GM21786 (cell line): Measurements from ENCODE around the gene MCM3AP.
"Not testable (repeated sequence)": the region's sequence is repeated elsewhere in the genome, so short reads cannot be mapped to it uniquely, and the experiment has no call there.

Experiments used
- ATAC-seq: cut with Tn5 transposase; IDR thresholded peaks from one replicate; pipeline ENCODE4 v1.9.1; 2021; ENCODE audit not compliant: unreplicated experiment

Gene MCM3AP

DNA sequence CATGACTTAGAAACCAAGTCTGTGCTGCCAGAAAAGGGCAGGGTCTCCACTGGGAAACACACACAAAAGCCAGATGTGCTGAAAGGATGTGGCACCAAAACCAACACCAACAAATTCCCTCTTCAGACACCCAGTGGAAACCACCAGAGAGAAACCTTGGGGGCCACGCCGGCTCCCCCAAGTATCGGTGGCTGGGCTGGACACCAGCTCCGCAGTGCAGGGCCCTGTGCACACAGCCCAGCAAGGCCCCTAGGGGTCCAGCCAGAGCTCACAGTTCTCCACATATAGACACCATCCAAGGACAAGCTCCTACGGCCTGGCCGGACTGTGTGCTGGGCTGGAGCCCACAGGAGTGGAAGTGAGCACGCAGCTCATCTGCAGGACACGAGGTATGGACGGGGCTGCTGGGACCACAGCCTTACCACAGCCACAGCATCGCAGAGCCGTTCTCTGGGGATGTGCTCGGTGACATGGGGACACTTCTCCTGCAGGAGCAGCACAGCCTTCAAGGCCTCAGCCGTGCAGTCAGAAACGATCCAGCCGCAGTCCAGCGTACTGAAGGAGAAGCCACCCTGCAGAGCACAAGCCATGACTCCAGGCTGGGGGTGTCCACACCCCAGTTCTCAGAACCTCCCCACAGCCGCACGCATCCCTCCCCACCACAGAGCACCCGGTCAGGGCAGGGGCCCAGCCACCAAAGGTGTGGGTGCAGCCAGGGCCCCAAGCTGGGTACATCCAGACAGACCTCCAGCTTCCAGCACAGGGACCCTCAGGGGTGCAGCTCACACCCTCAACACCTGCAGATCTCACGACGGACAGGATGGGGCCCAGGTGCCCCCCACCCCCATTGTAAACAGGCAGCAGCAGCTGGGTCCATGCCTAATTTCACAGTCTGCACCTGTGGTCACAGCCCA, 78.1 kb downstream of the MCM3AP start:
- ATAC-seq: no peak

DNA sequence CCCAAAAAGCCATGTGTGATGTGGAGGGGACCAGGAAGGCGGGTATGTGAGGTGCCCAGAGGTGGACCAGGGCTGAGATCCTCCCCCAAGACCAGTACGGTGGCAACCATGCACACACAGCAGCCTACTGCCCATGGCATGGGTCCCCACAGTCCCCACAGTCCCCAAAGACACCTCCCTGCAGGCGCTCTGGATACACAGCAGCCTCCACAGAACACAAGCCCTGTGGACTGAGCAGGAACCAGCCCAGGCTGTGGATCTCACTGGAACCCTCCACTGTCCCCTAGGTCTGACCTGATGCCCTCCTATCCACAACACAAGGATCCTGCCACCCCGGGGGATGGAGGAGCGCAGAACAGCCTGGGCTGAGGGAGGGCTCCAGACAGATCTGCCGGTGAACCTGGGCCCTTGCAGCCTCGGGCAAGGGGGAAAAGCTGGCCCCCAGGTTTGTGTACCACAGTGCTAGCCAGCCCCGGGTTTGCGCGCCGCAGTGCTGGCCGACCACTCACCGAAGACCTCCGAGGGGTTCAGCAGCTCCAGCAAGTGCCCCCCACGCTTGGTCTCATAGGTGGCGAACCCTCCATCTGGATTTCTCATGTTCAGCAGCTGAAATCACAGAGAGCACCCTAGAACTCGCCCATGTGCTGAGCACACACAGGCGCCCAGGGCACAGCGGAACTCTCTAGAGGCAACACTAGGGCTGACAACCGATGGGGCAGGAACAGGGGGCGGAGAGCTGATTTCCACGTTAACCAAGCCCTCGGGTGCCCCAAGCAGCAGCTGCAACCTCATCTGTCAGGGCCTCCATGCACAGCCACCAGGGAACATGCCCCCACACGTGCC, 79.0 kb downstream of the MCM3AP start:
- no peak for ATAC-seq

DNA sequence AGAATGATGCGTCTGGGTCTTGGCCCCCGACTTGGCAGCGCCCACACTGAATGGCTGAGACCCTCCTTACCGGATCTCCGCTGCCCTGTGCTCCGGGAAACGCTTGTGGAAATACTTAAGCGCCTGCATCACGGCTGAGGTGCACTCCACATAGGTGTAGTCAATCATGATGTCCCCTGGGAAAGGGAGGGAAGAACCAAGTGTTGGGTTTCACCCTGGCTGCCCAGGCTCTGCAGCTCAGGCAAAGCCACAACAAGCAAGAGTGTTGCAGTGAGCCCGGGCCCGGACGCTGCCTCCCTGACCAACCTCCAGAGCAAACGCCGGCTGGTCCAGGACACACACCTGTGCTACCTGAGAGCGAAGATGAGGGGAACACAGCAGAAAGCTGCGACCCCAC, 79.6 kb downstream of the MCM3AP start:
- no peak for ATAC-seq

DNA sequence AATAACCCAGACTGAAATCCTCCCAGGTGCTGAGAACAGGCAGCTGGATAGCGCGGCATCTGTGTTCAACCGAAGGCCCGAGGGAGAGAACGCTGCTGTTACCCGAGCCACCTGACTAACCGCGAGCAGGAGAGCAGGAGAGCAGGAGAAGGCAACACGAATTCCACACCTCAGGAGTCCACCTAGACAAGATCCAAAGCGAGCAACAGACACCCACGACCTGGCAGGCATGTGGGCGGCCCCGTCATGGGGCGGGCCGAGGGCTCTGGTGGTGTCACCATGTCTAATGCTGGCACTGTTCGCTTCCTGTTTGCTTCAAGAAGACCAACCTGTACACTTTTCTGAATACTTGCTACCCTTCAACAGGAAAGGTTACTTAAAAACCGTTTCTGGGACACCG, 80.2 kb downstream of the MCM3AP start:
- ATAC-seq: no peak

DNA sequence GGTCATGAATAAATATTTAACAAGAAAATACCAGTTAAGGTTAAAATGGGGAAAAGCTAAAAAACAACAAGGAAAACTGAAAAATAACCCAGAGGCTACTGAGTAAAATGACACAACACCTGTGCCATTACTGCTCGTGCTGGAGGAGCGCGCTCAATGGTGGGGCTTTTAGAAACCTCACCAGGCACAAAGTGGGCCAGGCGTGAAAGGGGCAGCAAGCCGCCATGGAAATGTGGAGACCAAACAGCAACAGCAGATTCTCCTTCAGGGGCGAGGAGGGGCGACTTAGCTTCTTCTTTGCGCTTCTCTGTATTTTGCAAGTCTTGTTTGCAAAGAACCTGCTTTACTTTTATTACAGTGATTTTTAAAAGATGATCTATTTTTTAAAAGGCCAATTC, 82.2 kb downstream of the MCM3AP start:
- no peak for ATAC-seq

DNA sequence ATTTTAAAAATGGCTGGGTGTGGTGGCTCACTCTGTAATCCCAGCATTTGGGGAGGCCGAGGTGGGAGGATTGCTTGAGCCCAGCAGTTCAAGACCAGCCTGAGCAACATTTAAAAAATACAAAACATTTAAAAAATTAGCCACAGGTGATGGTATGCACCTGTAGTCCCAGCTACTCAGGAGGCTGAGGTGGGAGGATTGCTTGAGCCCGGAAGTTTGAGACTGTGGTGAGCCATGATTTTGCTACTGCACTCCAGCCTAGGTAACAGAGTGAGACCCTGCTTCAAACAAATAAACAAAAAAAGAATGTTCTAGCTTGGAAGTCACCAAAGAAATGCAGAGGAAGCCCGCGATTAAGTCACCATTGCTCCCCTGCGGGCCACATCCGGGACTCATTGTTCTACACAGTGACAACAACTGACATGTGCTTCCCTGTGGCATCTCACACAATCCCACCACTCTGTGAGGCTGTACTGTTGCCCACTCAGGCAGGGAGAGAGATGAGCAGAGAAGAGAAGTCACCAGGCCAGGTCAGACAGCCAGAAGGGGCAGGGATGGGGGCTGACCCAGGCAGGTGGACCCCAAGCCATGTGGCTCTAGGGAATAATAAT, 82.7 kb downstream of the MCM3AP start:
- no peak for ATAC-seq

DNA sequence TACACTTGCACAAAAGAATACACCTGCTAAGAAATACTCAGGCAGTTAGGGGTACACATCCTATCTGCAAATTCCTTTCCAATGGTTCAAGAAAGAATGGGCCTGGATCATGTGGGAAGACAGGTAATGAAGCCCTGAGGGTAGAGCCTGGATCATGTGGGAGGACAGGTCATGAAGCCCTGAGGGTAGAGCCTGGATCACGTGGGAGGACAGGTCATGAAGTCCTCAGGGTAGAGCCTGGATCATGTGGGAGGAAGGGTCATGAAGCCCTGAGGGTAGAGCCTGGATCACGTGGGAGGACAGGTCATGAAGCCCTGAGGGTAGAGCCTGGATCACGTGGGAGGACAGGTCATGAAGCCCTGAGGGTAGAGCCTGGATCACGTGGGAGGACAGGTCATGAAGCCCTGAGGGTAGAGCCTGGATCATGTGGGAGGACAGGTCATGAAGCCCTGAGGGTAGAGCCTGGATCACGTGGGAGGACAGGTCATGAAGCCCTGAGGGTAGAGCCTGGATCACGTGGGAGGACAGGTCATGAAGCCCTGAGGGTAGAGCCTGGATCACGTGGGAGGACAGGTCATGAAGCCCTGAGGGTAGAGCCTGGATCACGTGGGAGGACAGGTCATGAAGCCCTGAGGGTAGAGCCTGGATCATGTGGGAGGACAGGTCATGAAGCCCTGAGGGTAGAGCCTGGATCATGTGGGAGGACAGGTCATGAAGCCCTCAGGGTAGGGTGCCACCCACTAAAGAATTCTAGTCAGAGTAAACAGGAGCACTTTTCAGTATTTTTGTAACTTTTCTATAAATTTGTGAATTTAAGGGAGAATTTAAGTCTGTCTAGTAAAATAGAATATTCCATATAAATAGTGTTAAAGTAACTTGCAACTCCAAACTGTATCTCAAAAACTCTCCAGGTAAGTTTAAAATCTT, 84.3 kb downstream of the MCM3AP start:
- not testable (repeated sequence) for ATAC-seq

DNA sequence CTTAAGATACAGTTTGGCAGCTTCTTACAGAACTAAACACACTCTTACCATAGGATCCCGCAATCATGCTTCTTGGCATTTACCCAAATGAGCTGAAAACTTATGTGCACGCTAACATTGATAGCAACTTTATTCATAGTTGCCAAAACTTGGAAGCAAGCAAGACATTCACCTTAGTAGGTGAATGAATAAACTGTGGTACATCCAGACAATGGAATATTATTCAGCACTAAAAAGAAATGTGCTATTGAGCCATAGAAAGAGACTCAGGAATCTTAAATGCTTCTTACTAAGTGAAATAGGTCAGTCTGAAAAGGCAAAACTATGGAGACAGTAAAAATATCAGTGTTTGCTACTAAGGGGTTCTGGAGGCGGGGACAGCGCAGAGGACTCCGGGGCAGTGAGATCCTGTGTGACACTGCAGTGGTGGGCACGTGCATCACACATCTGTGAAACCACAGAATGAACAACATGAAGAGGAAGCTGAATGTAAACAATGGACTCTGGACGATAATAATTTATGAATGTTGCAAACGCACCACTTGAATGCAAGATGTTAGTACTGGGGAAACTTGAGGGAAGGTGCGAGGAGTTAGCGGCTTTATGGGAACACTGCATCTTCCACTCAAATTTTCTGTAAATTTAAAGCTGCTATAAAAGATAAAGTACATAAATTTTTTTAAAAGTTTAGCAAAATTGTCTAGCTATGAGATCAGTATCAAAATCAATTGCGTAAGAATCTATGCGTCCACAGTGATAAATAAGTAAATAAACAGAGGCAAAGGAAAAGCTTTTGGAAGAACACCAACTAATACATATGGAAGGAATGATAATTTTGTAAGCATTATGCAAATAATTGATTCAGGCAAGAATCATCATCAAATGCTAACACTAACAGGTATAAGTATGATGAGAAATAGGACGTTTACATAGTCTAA, 85.7 kb downstream of the MCM3AP start:
- ATAC-seq: no peak

DNA sequence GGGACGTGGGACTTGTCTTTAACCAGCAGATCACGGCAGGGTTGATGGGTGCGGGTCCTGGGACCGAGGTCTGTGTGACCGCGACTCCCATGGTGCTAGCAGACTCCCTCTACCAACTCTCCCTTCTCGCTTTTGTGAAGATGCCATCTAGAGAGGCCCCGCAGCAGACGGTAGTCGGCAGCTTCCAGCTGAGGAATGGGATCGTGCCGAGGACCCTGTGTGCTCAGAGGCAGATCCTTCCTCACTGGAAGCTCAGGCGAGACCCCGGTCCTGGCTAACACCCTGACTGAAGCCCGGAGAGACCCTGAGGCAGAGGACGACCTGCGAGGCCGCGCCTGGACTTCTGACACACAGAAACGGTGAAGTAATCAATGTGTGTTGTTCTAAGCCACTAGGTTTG, 88.7 kb downstream of the MCM3AP start:
- no peak for ATAC-seq

DNA sequence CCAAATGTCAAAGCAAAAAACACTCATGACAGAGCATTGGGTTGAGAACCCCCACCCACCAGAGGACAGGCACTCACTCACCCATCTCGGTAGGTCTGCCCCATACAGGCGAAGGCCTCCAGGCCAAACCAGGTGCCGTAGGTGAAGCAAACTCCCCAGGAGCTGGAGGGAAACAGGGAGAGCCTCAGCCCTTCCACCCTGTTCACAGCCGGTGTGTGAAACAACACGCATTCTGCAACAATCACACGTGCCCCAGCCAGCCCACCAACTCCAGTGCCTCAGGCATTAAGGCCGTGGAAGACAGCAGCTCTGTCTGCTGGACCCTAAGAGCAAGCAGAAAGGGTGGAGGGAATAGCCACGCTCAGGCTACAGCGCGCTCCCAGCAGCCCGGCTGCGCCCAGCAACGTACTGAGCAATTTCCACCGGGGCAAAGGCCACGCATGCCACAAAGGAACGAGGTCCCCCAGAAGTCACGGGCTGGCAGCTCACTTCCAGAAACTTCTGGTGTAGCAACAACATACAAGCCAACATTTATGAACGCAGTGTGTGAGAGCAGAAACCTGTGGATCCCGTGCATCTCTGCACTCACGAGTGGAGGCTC, 89.7 kb downstream of the MCM3AP start:
- no peak for ATAC-seq

DNA sequence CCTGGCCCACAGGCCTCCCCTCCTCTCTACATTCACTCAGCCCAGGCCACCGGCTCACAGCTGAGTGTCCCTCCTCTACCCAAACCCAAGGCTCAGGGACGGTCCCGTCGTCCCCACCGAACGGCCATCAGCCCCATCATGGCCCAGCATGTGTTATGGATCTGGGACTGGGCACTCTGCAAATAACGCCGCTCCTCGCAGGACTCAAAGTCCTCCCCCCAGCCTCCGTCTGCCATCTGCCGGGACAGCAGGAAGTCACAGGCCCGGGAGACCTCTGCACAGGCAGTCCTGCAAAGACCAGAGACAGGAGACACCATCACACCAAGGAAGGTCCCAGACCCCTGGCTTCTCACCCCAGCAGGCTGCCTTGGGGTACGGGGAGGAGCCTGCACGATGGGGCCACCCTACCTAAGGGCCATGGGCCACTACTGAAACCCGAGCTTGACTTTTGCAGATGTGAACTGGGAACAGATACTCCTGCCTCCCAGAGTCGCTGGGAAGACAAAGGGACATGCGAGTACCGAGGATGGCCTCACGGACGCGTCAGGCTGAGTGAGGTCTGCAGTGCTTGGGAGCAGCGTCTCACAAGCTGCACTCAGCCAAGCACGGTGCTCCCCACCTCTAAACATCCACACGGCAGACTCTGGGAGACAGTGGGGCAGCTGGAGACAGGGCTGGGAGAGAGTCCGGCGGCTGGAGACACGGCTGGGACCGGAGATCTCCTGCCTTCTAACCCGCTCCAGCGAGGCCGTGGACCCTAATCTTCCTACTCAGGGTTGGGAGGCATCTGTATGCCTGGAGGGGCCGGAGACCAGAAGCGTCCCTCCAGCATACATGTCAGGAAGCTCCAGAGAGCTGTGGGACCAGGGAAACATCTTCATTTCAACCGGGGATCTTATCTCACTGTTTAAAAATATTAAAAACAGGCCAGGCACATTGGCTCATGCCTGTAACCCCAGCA, 90.8 kb downstream of the MCM3AP start:
- ATAC-seq: no peak

DNA sequence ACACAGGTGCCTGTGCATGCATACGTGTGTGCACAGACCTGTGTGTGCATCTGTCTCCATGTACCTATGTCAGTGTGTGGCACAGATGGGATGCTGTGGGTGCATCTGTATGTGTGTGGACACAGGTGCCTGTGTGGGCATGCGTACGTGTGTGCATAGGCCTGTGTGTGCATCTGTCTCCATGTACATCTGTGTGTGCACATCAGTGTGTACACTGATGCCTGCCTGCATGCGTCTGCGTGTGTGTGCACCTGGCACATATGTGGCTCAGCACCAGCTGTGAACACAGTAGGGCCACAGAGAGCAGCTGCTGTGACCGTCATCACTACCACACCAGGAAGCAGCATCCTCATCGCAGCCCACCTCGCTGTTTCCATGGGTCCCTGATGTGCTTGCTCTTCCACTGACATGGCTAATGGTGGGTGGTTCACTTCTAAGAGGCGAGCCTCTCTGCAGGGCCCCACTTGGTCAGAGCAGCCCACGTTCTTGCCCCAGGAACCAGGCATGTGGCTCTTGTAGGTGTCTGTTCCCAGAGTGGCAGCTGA, 91.5 kb downstream of the MCM3AP start:
- ATAC-seq: no peak

DNA sequence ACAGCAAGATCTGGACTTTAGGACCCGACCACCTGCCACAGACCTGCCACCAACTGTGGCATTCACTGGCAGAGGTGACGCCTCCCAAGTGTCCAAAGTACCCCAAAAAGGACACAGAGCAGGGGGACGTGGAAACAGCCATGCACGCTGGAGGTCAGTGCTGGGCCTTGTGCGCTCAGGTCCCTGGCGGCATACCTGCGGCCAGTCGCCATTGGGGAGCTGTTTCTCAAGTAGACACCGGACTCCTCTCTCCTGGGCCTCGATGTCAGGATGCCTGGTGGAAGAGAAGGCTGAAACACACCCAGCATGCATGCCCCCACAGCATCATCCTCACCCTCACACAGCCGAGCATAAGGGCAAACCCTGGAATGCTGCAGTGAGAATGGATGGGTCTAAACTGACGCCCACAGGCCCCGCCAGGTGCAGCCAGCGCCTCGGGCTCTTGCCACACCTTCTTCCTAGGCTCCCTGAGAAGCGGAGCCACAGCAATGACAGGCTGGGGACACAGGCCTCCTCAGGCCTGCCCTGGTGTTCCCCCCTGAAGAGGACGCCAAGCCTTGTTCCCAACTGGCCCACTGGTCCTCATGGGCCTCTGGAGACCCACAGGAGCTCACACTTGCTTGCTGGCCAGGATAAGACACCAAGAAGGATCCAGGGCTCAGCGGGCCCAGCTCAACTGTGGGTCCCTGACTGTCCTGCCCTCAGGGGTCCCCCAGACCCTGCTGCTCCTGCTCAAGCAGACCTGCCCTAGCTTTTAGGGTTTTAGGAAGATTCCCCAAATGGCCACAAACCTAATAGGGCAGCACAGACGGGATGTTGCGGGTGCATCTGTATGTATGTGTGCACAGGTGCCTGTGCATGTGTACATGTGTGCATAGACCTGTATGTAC, 93.5 kb downstream of the MCM3AP start:
- no peak for ATAC-seq

DNA sequence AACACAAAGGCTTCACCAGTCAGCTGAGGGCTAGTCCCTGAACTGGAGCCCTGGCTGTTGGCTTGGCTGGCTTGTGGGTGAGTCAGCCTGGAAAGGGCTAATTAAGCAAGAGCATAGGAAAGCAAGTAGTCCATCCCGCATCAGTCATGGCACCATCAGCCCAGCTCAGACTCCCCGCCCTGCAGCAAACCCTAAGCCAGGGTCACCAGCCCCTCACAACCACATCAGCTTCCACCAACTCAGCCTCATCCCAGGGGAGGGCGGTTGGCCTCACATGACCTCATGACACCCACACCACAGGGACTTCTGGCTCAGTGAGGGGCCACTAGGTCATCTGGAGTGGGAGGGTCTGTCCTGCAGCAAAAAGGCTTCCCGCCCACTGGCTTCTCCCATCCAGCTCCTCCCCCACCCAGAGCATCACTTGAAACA, 94.1 kb downstream of the MCM3AP start:
- no peak for ATAC-seq

DNA sequence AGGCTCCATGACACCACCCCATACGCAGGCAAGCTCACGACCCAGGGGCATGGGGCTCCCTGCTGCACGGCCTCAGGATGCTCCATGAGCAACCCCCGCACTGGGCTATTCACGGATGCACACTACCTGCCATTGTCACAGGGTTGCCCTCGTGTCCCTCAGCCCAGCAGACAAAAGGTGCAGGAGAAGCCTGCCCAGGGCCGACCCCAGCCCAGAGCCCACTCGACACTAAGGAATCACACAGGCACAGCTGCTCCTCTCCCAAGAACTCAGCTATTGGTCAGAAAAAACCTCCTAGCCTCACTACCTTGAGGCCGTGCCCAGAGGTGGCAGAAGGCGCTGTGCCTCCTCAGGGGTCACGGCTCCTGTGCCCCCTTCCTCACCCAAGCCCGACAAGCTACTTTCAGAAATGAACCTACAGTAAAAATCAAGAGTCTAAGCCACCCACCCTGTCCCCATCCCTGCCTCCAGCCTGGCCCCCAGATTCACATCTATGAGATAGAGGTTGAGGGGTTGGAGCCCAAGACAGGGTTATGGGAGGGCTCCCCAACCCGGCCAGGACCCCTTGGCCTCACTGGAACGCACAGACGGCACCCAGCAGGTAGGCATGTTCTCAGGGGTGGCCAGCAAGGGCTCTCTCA, 94.8 kb downstream of the MCM3AP start:
- ATAC-seq: no peak

DNA sequence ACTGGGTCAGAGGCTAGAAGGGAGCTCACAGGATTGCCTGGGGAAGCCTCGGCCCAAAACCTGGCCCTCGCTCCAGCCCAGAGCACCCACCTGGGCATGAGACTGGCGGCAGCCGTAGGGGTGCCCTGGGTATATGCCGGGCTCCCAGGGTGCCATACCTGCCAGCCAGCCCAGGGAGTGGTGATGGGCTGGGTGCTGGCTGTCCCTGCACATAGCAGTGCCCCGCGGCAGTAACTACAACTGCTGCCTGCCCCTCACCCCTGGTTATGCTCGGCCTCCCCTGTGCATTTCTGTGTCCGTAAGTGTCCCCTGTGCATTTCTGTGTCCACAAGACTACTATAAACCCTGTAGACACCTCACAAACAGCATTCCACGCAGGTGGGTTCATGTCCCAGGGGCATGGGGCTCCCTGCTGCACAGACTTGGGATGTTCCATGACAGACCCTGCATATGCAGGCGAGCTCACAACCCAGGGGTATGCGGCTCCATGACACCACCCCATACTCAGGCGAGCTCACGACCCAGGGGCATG, 95.4 kb downstream of the MCM3AP start:
- ATAC-seq: no peak
